8988T (cell line): ENCODE measurements around the gene LAMA5.
A peak's percentile ranks its signal among the peaks of the same experiment; 100 is the strongest.

Experiments
- DNase-seq: peaks from one replicate; pipeline ENCODE4 v3.0.0; 2011

Gene LAMA5

GRCh38 chr20:62358171-62359042 lies 8.7 kb downstream of the LAMA5 start:
- DNase-seq = no peak

GRCh38 chr20:62357681-62358080 lies 9.4 kb downstream of the LAMA5 start:
- no peak for DNase-seq

- peak; percentile 95 for DNase-seq
Observed at GRCh38 chr20:62357187-62357667, 9.9 kb downstream of the LAMA5 start.

GRCh38 chr20:62356589-62357186 lies 10.4 kb downstream of the LAMA5 start:
- no peak for DNase-seq

- no peak for DNase-seq
Observed at GRCh38 chr20:62355878-62356588, 11.1 kb downstream of the LAMA5 start.

- DNase-seq = no peak
Observed at GRCh38 chr20:62355516-62355877, 11.6 kb downstream of the LAMA5 start.

- no peak for DNase-seq
Observed at GRCh38 chr20:62354811-62355341, 12.2 kb downstream of the LAMA5 start.

GRCh38 chr20:62354031-62354808 lies 12.9 kb downstream of the LAMA5 start:
- DNase-seq = no peak

GRCh38 chr20:62353289-62354030 lies 13.7 kb downstream of the LAMA5 start:
- DNase-seq = no peak

GRCh38 chr20:62352402-62353288 lies 14.5 kb downstream of the LAMA5 start:
- peak; percentile 92 for DNase-seq

GRCh38 chr20:62351469-62352401 lies 15.4 kb downstream of the LAMA5 start:
- DNase-seq = no peak

- no peak for DNase-seq
Observed at GRCh38 chr20:62350629-62351422, 16.3 kb downstream of the LAMA5 start.

GRCh38 chr20:62350098-62350628 lies 16.9 kb downstream of the LAMA5 start:
- DNase-seq = peak; percentile 89

GRCh38 chr20:62349556-62350097 lies 17.5 kb downstream of the LAMA5 start:
- no peak for DNase-seq

GRCh38 chr20:62348604-62349003 lies 18.5 kb downstream of the LAMA5 start:
- no peak for DNase-seq

GRCh38 chr20:62347445-62347844 lies 19.7 kb downstream of the LAMA5 start:
- no peak for DNase-seq

GRCh38 chr20:62347151-62347404 lies 20.0 kb downstream of the LAMA5 start:
- no peak for DNase-seq

GRCh38 chr20:62346398-62347150 lies 20.5 kb downstream of the LAMA5 start:
- no peak for DNase-seq
